H1 (cell line): ENCODE measurements around the gene CAMK1G. TPM values are rescaled to one million over a fixed set of nuclear protein-coding genes. Genes with fewer than 3 reads are reported as not detected.
A peak's percentile ranks its signal among the peaks of the same experiment; 100 is the strongest.

ENCODE experiments used
- CTCF ChIA-PET: fragments of 300-600 bp; sonication (Branson Sonifier 250); formaldehyde crosslinking; loops from one replicate; lab custom pipeline; 2021; ENCODE audit not compliant: partially characterized antibody; lab: Charles Lee
- POLR2A ChIA-PET: fragments of 300-600 bp; sonication (Branson Sonifier 250); formaldehyde crosslinking; loops from one replicate; lab custom pipeline; 2021; ENCODE audit warnings: inconsistent platforms; ENCODE audit not compliant: partially characterized antibody; lab: Charles Lee
- DNase-seq, 2 experiments: peaks; one replicate each; pipeline versions ENCODE4 v3.0.0 to v3.0.0-alpha.2; 2010 to 2022; ENCODE audit warnings: low spot score in 2 of 2, low read depth in 1 of 2, mixed read lengths in 1 of 2
- FAIRE-seq: peaks from 2 replicates; lab custom pipeline; 2011; peaks lifted over from hg19 to GRCh38; lab: Jason Lieb, UNC
- H2AFZ ChIP-seq: 2 replicates; pipeline ENCODE4 v1.8.1; 2012; ENCODE audit warnings: low read length, inconsistent platforms
- H2AK5ac ChIP-seq: 2 replicates; pipeline ENCODE4 v1.6.1; 2013; ENCODE audit warnings: low read depth, low read length
- H2BK120ac ChIP-seq: replicated peaks from 2 replicates; pipeline ENCODE3; 2013; ENCODE audit warnings: low read depth, low read length, inconsistent platforms
- H2BK12ac ChIP-seq: 2 replicates; pipeline ENCODE4 v1.6.1; 2013; ENCODE audit warnings: low read depth, low read length
- H2BK15ac ChIP-seq: 2 replicates; pipeline ENCODE4 v1.6.1; 2013; ENCODE audit warnings: low read length
- H2BK20ac ChIP-seq: 2 replicates; pipeline ENCODE4 v1.6.1; 2013; ENCODE audit warnings: low read length
- H2BK5ac ChIP-seq: 2 replicates; pipeline ENCODE4 v1.6.1; 2013; ENCODE audit warnings: low read depth, low read length
- H3K14ac ChIP-seq: 2 replicates; pipeline ENCODE4 v1.6.1; 2013; ENCODE audit warnings: inconsistent platforms; ENCODE audit not compliant: insufficient read length
- H3K18ac ChIP-seq: 2 replicates; pipeline ENCODE4 v1.6.1; 2013; ENCODE audit warnings: low read length; ENCODE audit errors: extremely low read depth
- H3K23ac ChIP-seq: 2 replicates; pipeline ENCODE4 v1.6.1; 2013; ENCODE audit warnings: inconsistent platforms; ENCODE audit not compliant: insufficient read length
- H3K23me2 ChIP-seq: 2 replicates; pipeline ENCODE4 v1.6.1; 2013; ENCODE audit warnings: low read depth, low read length
- H3K27ac ChIP-seq: 2 replicates; pipeline ENCODE4 v1.6.1; 2011; ENCODE audit warnings: low read depth, low read length, inconsistent platforms
- H3K27me3 ChIP-seq, 4 experiments: replicated peaks in 1 of 4; 1 replicate in 1 of 4; 2 replicates in 3 of 4; pipeline versions ENCODE4 v1.6.1 to v1.8.1; 2011 to 2013; ENCODE audit warnings: low read length in 3 of 4, mild to moderate bottlenecking in 3 of 4, inconsistent platforms in 2 of 4, mixed read lengths in 2 of 4, moderate library complexity in 1 of 4; ENCODE audit not compliant: control insufficient read depth in 3 of 4, insufficient read depth in 3 of 4; ENCODE audit errors: extremely low read depth in 1 of 4
- H3K36me3 ChIP-seq, 4 experiments: 2 replicates each; pipeline versions ENCODE4 v1.6.1 to v1.8.1; 2011 to 2013; ENCODE audit warnings: mild to moderate bottlenecking in 4 of 4, low read length in 3 of 4, moderate library complexity in 2 of 4, control low read depth in 1 of 4, inconsistent platforms in 1 of 4; ENCODE audit not compliant: insufficient read depth in 4 of 4, control insufficient read depth in 2 of 4
- H3K4ac ChIP-seq: replicated peaks from 2 replicates; pipeline ENCODE3; 2013; ENCODE audit warnings: low read length, low read depth, mixed read lengths, inconsistent platforms; ENCODE audit not compliant: insufficient read length
- H3K4me1 ChIP-seq, 4 experiments: replicated peaks in 1 of 4; 1 replicate in 1 of 4; 2 replicates in 3 of 4; pipeline versions ENCODE4 v1.6.1 to v1.8.1; 2011 to 2013; ENCODE audit warnings: low read length in 3 of 4, inconsistent platforms in 2 of 4, mixed read lengths in 1 of 4; ENCODE audit not compliant: insufficient read depth in 4 of 4, control insufficient read depth in 3 of 4
- H3K4me2 ChIP-seq, 2 experiments: 2 replicates each; pipeline versions ENCODE4 v1.6.1 to v1.8.1; 2011 to 2013; ENCODE audit warnings: low read depth in 2 of 2, low read length in 2 of 2, control low read depth in 1 of 2, inconsistent platforms in 1 of 2, mild to moderate bottlenecking in 1 of 2; ENCODE audit not compliant: insufficient read depth in 1 of 2
- H3K4me3 ChIP-seq, 4 experiments: fragments of 200-600, 300-600 bp in 1 of 4; sonication (generic), shearing (Covaris generic), sonication (Bioruptor Twin) in 1 of 4; 2 replicates each; pipeline versions ENCODE4 v1.5.1 to v1.8.1; 2011 to 2016; ENCODE audit warnings: low read length in 4 of 4, low read depth in 3 of 4, control low read depth in 2 of 4, inconsistent platforms in 2 of 4, mild to moderate bottlenecking in 2 of 4, mixed read lengths in 1 of 4, moderate library complexity in 1 of 4; ENCODE audit not compliant: insufficient read depth in 2 of 4; ENCODE audit errors: extremely low read depth in 1 of 4
- H3K56ac ChIP-seq: replicated peaks from 2 replicates; pipeline ENCODE3; 2013; ENCODE audit warnings: low read depth, mild to moderate bottlenecking, mixed read lengths, low read length, inconsistent platforms; ENCODE audit not compliant: insufficient read length
- H3K79me1 ChIP-seq: 2 replicates; pipeline ENCODE4 v1.6.1; 2013; ENCODE audit warnings: low read depth, low read length, control low read depth
- H3K79me2 ChIP-seq, 2 experiments: 2 replicates each; pipeline versions ENCODE4 v1.6.1 to v1.8.1; 2012 to 2013; ENCODE audit warnings: low read length in 2 of 2, mild to moderate bottlenecking in 2 of 2, inconsistent platforms in 1 of 2; ENCODE audit not compliant: insufficient read depth in 2 of 2, control insufficient read depth in 1 of 2
- H3K9ac ChIP-seq, 4 experiments: replicated peaks in 1 of 4; 1 replicate in 1 of 4; 2 replicates in 3 of 4; pipeline versions ENCODE4 v1.6.1 to v1.8.1; 2011 to 2013; ENCODE audit warnings: low read depth in 3 of 4, low read length in 3 of 4, control low read depth in 2 of 4, mild to moderate bottlenecking in 2 of 4, moderate library complexity in 2 of 4, inconsistent platforms in 1 of 4; ENCODE audit errors: extremely low read depth in 1 of 4
- H3K9me3 ChIP-seq, 2 experiments: 2 replicates each; pipeline versions ENCODE4 v1.6.1 to v1.8.1; 2012 to 2013; ENCODE audit warnings: mild to moderate bottlenecking in 2 of 2, moderate library complexity in 2 of 2, control low read depth in 1 of 2, inconsistent platforms in 1 of 2, low read depth in 1 of 2, low read length in 1 of 2, mixed read lengths in 1 of 2; ENCODE audit not compliant: insufficient read depth in 2 of 2
- H4K20me1 ChIP-seq, 2 experiments: replicated peaks in 1 of 2; 2 replicates each; pipeline versions ENCODE3 to v1.8.1; 2011 to 2013; ENCODE audit warnings: inconsistent platforms in 2 of 2, low read length in 2 of 2, mild to moderate bottlenecking in 1 of 2; ENCODE audit not compliant: insufficient read depth in 2 of 2, control insufficient read depth in 1 of 2
- H4K5ac ChIP-seq: 2 replicates; pipeline ENCODE4 v1.6.1; 2013; ENCODE audit warnings: low read length, low read depth, mixed read lengths, inconsistent platforms; ENCODE audit not compliant: insufficient read length
- H4K8ac ChIP-seq: 2 replicates; pipeline ENCODE4 v1.8.0; 2013; ENCODE audit warnings: mild to moderate bottlenecking, moderate library complexity, low read length, inconsistent platforms; ENCODE audit not compliant: insufficient read depth; ENCODE audit errors: extremely low read depth
- H4K91ac ChIP-seq: replicated peaks from 2 replicates; pipeline ENCODE3; 2013; ENCODE audit warnings: low read length, mixed read lengths, inconsistent platforms; ENCODE audit not compliant: insufficient read length
- ASH2L ChIP-seq: fragments of 200-600, 300-600 bp; sonication (generic); IDR thresholded peaks from one replicate; pipeline ENCODE4 v1.7.1; 2017; ENCODE audit warnings: low read length
- BRCA1 ChIP-seq: IDR thresholded peaks from 2 replicates; pipeline ENCODE4 v1.6.1; 2012; ENCODE audit warnings: low read depth, low read length, improper control_type of control experiment
- CBX5 ChIP-seq: fragments of 300-800, 300-1000 bp; sonication (generic); IDR thresholded peaks from 2 replicates; pipeline ENCODE4 v1.7.1; 2016; ENCODE audit warnings: antibody characterized with exemption, low read length, low read depth
- CREB1 ChIP-seq: IDR thresholded peaks from 2 replicates; pipeline ENCODE4 v1.6.1; 2012; ENCODE audit warnings: inconsistent platforms
- FOSL1 ChIP-seq: IDR thresholded peaks from 2 replicates; pipeline ENCODE4 v1.6.1; 2011; ENCODE audit warnings: mild to moderate bottlenecking, low read depth, low read length, moderate library complexity; ENCODE audit not compliant: insufficient read depth
- GABPA ChIP-seq: IDR thresholded peaks from 2 replicates; pipeline ENCODE4 v1.6.1; 2011; ENCODE audit warnings: mild to moderate bottlenecking, low read length, moderate library complexity, borderline replicate concordance; ENCODE audit not compliant: insufficient read depth
- HDAC2 ChIP-seq, 2 experiments: fragments of 300-600 bp in 1 of 2; sonication (generic) in 1 of 2; IDR thresholded peaks; 2 replicates each; pipeline ENCODE4 v1.6.1; 2011 to 2012; ENCODE audit warnings: low read depth in 2 of 2, low read length in 2 of 2, mild to moderate bottlenecking in 2 of 2, moderate library complexity in 2 of 2, borderline replicate concordance in 1 of 2, inconsistent platforms in 1 of 2
- KDM5A ChIP-seq: fragments of 200-600 bp; IDR thresholded peaks from 2 replicates; pipeline ENCODE4 v1.7.1; 2012; ENCODE audit warnings: mild to moderate bottlenecking, low read length, inconsistent platforms, mixed read lengths
- POLR2AphosphoS5 ChIP-seq: IDR thresholded peaks from 2 replicates; pipeline ENCODE4 v1.6.1; 2011; ENCODE audit warnings: low read depth, low read length
- RAD21 ChIP-seq, 2 experiments: IDR thresholded peaks in 1 of 2; conservative IDR thresholded peaks in 1 of 2; 2 replicates each; pipeline ENCODE4 v1.6.1; 2011; ENCODE audit warnings: low read depth in 2 of 2, low read length in 2 of 2, improper control_type of control experiment in 1 of 2, inconsistent platforms in 1 of 2, mild to moderate bottlenecking in 1 of 2, moderate library complexity in 1 of 2
- SAP30 ChIP-seq: fragments of 300-600 bp; sonication (generic); IDR thresholded peaks from 2 replicates; pipeline ENCODE4 v1.7.1; 2012; ENCODE audit warnings: low read length, moderate library complexity, mild to moderate bottlenecking, inconsistent platforms; ENCODE audit not compliant: insufficient read depth, insufficient replicate concordance
- SIRT6 ChIP-seq: IDR thresholded peaks from one replicate; pipeline ENCODE4 v1.7.1; 2012; ENCODE audit warnings: low read length, inconsistent platforms
- TBP ChIP-seq: IDR thresholded peaks from 2 replicates; pipeline ENCODE4 v1.6.1; 2011; ENCODE audit warnings: low read depth, low read length, improper control_type of control experiment
- WGBS, 2 experiments: shearing (Covaris generic) in 1 of 2; methylation state at CpG; one replicate each; pipeline versions ENCODE4 v1.1.6 to v1.1.7; 2013 to 2015; ENCODE audit warnings: low lambda C conversion rate in 2 of 2, mixed read lengths in 2 of 2, inconsistent platforms in 1 of 2, low coverage in 1 of 2, missing lambda C conversion rate in 1 of 2; ENCODE audit not compliant: insufficient replicate concordance in 2 of 2, insufficient coverage in 1 of 2, insufficient read length in 1 of 2; ENCODE audit errors: extremely low coverage in 1 of 2, missing lambda C conversion rate in 1 of 2; 5-methylcytosine and 5-hydroxymethylcytosine counted together
- polyA plus RNA-seq, 7 experiments: library from polyadenylated mRNA; depleted of rRNA in 3 of 7; stranded (reverse) in 5 of 7; unstranded in 2 of 7; fragments of >200 nt in 5 of 7; fragments of 200-250 nt in 2 of 7; gene quantifications; 1 replicate in 5 of 7; 2 replicates in 1 of 7; 4 replicates in 1 of 7; pipeline versions ENCODE4 v1.2.1 to v1.2.3, GENCODE V29; 2011 to 2013; ENCODE audit warnings: missing spikeins in 2 of 7, mixed read lengths in 2 of 7
- total RNA-seq: library from RNA; stranded (reverse); fragmentation: NEBNext Ultra II Directional; extraction: Animal tissue kit (Norgen Biotek cat#: 25700); gene quantifications from 2 replicates; pipeline ENCODE4 v1.2.1, GENCODE V29; 2021

The CAMK1G gene
- total and polyA plus RNA-seq, 2 of the 8 experiments (the other 6 are each of a cell fraction or from before 2014, with no cell fraction given), result 1.00 to 1.0 TPM

- Histone ChIP-seq H3K14ac (no peak overlapping the region), H3K23me2 (no peaks in the 10 kb centered on the region), H2AK5ac (no peak overlapping the region), H2BK20ac (no peak overlapping the region), H2AFZ (no peak overlapping the region), H4K5ac (no peak overlapping the region), H3K79me1 (no peaks in the 10 kb centered on the region), H4K8ac (no peak overlapping the region), H3K27me3 (no peaks in the 10 kb centered on the region), H3K27ac (no peak overlapping the region), H3K79me2 (no peaks in the 10 kb centered on the region), H2BK5ac (no peak overlapping the region; the same call in 1 of the 2 replicates), H2BK12ac (peak overlapping the region; percentile 90), H3K4me2 (no peak overlapping the region), H3K23ac (no peak overlapping the region), H3K4ac (no peak overlapping the region), H3K9me3 (no peaks in the 10 kb centered on the region), H3K4me3 (no peak overlapping the region), H3K4me1 (peaks cover 0 to 15% (median 9%) of the 10 kb centered on the region in 4 experiments; a peak in 4 of 7 replicates), H4K20me1 (no peaks in the 10 kb centered on the region), H4K91ac (no peak overlapping the region), H2BK15ac (peak overlapping the region; percentile 72; the same call in 1 of the 2 replicates), H3K9ac (no peak overlapping the region), H3K18ac (no peak overlapping the region), H2BK120ac (no peak overlapping the region), H3K36me3 (no peaks in the 10 kb centered on the region), H3K56ac (no peak overlapping the region)
- ChIA-PET CTCF (interaction anchor here (0.7 to 11.4 kb wide), 11 partner anchors 10 to 676 kb away, joined by 3 to 365 read pairs (median 9); partner anchors contain the start of gene CAMK1G), POLR2A (no interaction called here)
- 93% methylated on average over 18 of the region's 19 CpGs; no CpG with 5 or more reads in 1 of the 2 experiments for WGBS, 2 experiments
- DNase-seq (no peak), FAIRE-seq (no peak)
- no peak for TF ChIP-seq KDM5A
- no peak for TF ChIP-seq BRCA1
- TF ChIP-seq CREB1, result no peak
- TF ChIP-seq POLR2AphosphoS5, result no peak
- TF ChIP-seq SIRT6, result no peak
- no peak for TF ChIP-seq HDAC2 (IDR thresholded peaks at IDR 0.05; ENCODE audit: borderline replicate concordance in 1 of 2, low read depth in 2 of 2, low read length in 2 of 2)
- TF ChIP-seq RAD21 (IDR thresholded peaks at IDR 0.05 in 1 of 2, conservative IDR thresholded peaks at IDR 0.05 in 1 of 2; ENCODE audit: low read depth in 2 of 2, low read length in 2 of 2), result no peak
- TF ChIP-seq FOSL1, result no peak
- TF ChIP-seq SAP30, result no peak
- TF ChIP-seq TBP, result no peak
- no peak for TF ChIP-seq GABPA
- TF ChIP-seq CBX5, result no peak
- TF ChIP-seq ASH2L, result no peak
Measured at GRCh38 chr1:209626346-209627026, 43.0 kb downstream of the CAMK1G start.
